A549 (cell line): Measurements from ENCODE around the gene IL2RA. TPM values are rescaled to one million over a fixed set of nuclear protein-coding genes. Genes with fewer than 3 reads are reported as not detected.

Experiments used
- ATAC-seq, 2 experiments: fragments of 200-7000 bp in 1 of 2; fragments of >200 bp in 1 of 2; cut with Nextera tagmentation in 1 of 2; cut with Tn5 transposase in 1 of 2; 3 replicates each; pipeline versions ENCODE4 v1.8.0 to v1.9.1; 2018 to 2020; ENCODE audit warnings: mild to moderate bottlenecking in 1 of 2, moderate library complexity in 1 of 2
- CTCF ChIA-PET: fragments of 300-600 bp; sonication (Branson Sonifier 250); formaldehyde crosslinking; extraction: SDS; loops from one replicate; lab custom pipeline; 2021; ENCODE audit warnings: antibody characterized with exemption, inconsistent platforms; lab: Yijun Ruan, JAX
- POLR2A ChIA-PET: fragments of 350-600 bp; formaldehyde crosslinking; extraction: SDS; loops from one replicate; lab custom pipeline; 2021; ENCODE audit warnings: antibody characterized with exemption, inconsistent platforms; lab: Yijun Ruan, JAX
- DNase-seq, 2 experiments: peaks; one replicate each; pipeline versions ENCODE4 v3.0.0 to v3.0.0-alpha.2; 2011 to 2016; ENCODE audit warnings: low read depth in 1 of 2, low spot score in 1 of 2
- FAIRE-seq: peaks from 2 replicates; lab custom pipeline; 2011; peaks lifted over from hg19 to GRCh38; lab: Jason Lieb, UNC
- H3K27ac ChIP-seq, 2 experiments: fragments of >200 bp; sonication (Bioruptor Twin); formaldehyde crosslinking; 3 replicates each; pipeline ENCODE4 v1.5.1; 2016 to 2017
- H3K4me1 ChIP-seq: fragments of >200 bp; sonication (Bioruptor Twin); formaldehyde crosslinking; 3 replicates; pipeline ENCODE4 v1.6.1; 2016
- H3K4me2 ChIP-seq: fragments of >200 bp; sonication (Bioruptor Twin); formaldehyde crosslinking; 3 replicates; pipeline ENCODE4 v1.6.1; 2016
- H3K4me3 ChIP-seq: fragments of >200 bp; sonication (Bioruptor Twin); formaldehyde crosslinking; 3 replicates; pipeline ENCODE4 v1.5.1; 2016
- H3K9me3 ChIP-seq: fragments of >200 bp; sonication (Bioruptor Twin); formaldehyde crosslinking; 3 replicates; pipeline ENCODE4 v1.6.1; 2016
- BCL3 ChIP-seq: fragments of >200 bp; sonication (Bioruptor Twin); formaldehyde crosslinking; IDR thresholded peaks from 3 replicates; pipeline ENCODE4 v1.6.1; 2016
- CBX8 ChIP-seq: fragments of 200-600 bp; sonication (generic); IDR thresholded peaks from 2 replicates; pipeline ENCODE4 v1.6.1; 2016
- EHMT2 ChIP-seq: fragments of 200-600 bp; sonication (generic); IDR thresholded peaks from 2 replicates; pipeline ENCODE4 v1.6.1; 2016; ENCODE audit warnings: antibody characterized with exemption, low read depth, mild to moderate bottlenecking, moderate library complexity
- FOXS1 ChIP-seq: fragments of 250-450 bp; sonication (Bioruptor Pico); IDR thresholded peaks from 2 replicates; pipeline ENCODE4 v1.5.0; 2020; ENCODE audit warnings: mild to moderate bottlenecking, moderate library complexity
- HEYL ChIP-seq: fragments of 250-450 bp; sonication (Bioruptor Pico); IDR thresholded peaks from 2 replicates; pipeline ENCODE4 v1.8.0; 2021; ENCODE audit warnings: mild to moderate bottlenecking, moderate library complexity
- HOXB13 ChIP-seq: fragments of 250-450 bp; sonication (Bioruptor Pico); IDR thresholded peaks from 2 replicates; pipeline ENCODE4 v1.5.0; 2020; ENCODE audit warnings: low read depth, mild to moderate bottlenecking, moderate library complexity
- KDM1A ChIP-seq: fragments of 200-600 bp; sonication (generic); IDR thresholded peaks from 2 replicates; pipeline ENCODE4 v1.6.1; 2016; ENCODE audit warnings: low read depth, mild to moderate bottlenecking
- KDM5A ChIP-seq: fragments of 200-600 bp; sonication (generic); IDR thresholded peaks from 2 replicates; pipeline ENCODE4 v1.6.1; 2016; ENCODE audit warnings: antibody characterized with exemption, mild to moderate bottlenecking
- MAFK ChIP-seq: fragments of 450-650 bp; IDR thresholded peaks from 2 replicates; pipeline ENCODE4 v1.6.1; 2014; ENCODE audit not compliant: partially characterized antibody
- TP53 ChIP-seq: fragments of 250-450 bp; sonication (Bioruptor Pico); IDR thresholded peaks from 2 replicates; pipeline ENCODE4 v1.5.0; 2021; ENCODE audit warnings: mild to moderate bottlenecking, moderate library complexity
- ZFP36 ChIP-seq: fragments of 450-650 bp; IDR thresholded peaks from 2 replicates; pipeline ENCODE4 v1.6.1; 2014; ENCODE audit warnings: borderline replicate concordance; ENCODE audit not compliant: partially characterized antibody
- ZSCAN20 ChIP-seq: fragments of 250-450 bp; sonication (Bioruptor Pico); IDR thresholded peaks from 2 replicates; pipeline ENCODE4 v1.8.0; 2022; ENCODE audit warnings: mild to moderate bottlenecking, moderate library complexity
- WGBS: methylation state at CpG from one replicate; pipeline ENCODE4 v1.1.6; 2017; ENCODE audit errors: missing lambda C conversion rate; 5-methylcytosine and 5-hydroxymethylcytosine counted together
- polyA plus RNA-seq, 4 experiments: library from polyadenylated mRNA; depleted of rRNA in 3 of 4; stranded (reverse); fragments of >200 nt; fragmentation: RNase III in 1 of 4; extraction: RNeasy Plus Mini Kit Qiagen cat#74134 plus additional on column Dnase treatment in 1 of 4; gene quantifications; 2 replicates in 3 of 4; 3 replicates in 1 of 4; pipeline ENCODE4 v1.2.3, GENCODE V29; 2011 to 2017
- TF ChIP-seq, protein P1 (sequence below): fragments of 200-600 bp; sonication (generic); IDR thresholded peaks from 2 replicates; pipeline ENCODE4 v1.6.1; 2016; ENCODE audit warnings: antibody characterized with exemption, mild to moderate bottlenecking, moderate library complexity

The IL2RA gene
- polyA plus RNA-seq, 2 of the 4 experiments (the other 2 are of a cell fraction): not detected

- TF ChIP-seq, protein P1, sequence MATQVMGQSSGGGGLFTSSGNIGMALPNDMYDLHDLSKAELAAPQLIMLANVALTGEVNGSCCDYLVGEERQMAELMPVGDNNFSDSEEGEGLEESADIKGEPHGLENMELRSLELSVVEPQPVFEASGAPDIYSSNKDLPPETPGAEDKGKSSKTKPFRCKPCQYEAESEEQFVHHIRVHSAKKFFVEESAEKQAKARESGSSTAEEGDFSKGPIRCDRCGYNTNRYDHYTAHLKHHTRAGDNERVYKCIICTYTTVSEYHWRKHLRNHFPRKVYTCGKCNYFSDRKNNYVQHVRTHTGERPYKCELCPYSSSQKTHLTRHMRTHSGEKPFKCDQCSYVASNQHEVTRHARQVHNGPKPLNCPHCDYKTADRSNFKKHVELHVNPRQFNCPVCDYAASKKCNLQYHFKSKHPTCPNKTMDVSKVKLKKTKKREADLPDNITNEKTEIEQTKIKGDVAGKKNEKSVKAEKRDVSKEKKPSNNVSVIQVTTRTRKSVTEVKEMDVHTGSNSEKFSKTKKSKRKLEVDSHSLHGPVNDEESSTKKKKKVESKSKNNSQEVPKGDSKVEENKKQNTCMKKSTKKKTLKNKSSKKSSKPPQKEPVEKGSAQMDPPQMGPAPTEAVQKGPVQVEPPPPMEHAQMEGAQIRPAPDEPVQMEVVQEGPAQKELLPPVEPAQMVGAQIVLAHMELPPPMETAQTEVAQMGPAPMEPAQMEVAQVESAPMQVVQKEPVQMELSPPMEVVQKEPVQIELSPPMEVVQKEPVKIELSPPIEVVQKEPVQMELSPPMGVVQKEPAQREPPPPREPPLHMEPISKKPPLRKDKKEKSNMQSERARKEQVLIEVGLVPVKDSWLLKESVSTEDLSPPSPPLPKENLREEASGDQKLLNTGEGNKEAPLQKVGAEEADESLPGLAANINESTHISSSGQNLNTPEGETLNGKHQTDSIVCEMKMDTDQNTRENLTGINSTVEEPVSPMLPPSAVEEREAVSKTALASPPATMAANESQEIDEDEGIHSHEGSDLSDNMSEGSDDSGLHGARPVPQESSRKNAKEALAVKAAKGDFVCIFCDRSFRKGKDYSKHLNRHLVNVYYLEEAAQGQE: no peak
Observed at GRCh38 chr10:5992398-5992797, 69.8 kb downstream of the IL2RA start (continued).

- TF ChIP-seq TP53 (CRISPR knock-in tag) (no peak), BCL3 (no peak), FOXS1 (CRISPR knock-in tag) (no peak), HEYL (CRISPR knock-in tag) (no peak), CBX8 (no peak), ZSCAN20 (CRISPR knock-in tag) (no peak), HOXB13 (CRISPR knock-in tag) (no peak), ZFP36 (no peak), KDM5A (no peak)
- TF ChIP-seq, all 56 proteins: peak for 0
- H3K9me3 ChIP-seq: peaks cover 26% of the 10 kb centered on the region; the same call in 2 of the 3 replicates
- H3K4me1 ChIP-seq: no peaks in the 10 kb centered on the region
- DNase-seq (no peak), ATAC-seq (no peak), FAIRE-seq (no peak)
- H3K4me2 ChIP-seq: no peak overlapping the region
- ChIA-PET POLR2A (no interaction called here), CTCF (interaction anchor here (0.7 to 1.0 kb wide), 3 partner anchors 12 to 43 kb away, joined by 3 to 4 read pairs (median 3); no protein-coding TSS in a partner anchor)
- no peak overlapping the region for H3K4me3 ChIP-seq
- no peak overlapping the region for H3K27ac ChIP-seq
Observed at GRCh38 chr10:5991708-5992107, 70.5 kb downstream of the IL2RA start.

DNA sequence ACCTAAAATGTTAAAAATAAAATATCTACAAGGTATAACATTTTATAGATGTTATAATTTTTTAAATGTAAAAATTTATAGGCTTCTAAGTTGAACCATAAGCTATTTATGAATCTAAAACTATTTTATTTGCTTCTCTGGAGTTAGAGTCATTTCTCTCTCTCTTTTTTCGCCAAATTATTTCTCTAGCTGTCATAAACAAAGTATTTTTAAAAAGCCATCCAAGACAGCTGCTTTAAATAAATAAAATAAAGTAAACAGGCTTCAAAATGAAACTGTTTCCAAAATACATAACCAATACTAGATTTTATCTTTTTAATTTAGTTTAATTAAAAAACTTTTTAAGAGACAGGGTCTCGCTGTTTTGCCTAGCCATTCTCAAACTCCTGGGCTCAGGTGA is 72.4 kb downstream of the IL2RA start:
- 52% methylated on average over 2 of the region's 2 CpGs for WGBS
- no peak for DNase-seq

DNA sequence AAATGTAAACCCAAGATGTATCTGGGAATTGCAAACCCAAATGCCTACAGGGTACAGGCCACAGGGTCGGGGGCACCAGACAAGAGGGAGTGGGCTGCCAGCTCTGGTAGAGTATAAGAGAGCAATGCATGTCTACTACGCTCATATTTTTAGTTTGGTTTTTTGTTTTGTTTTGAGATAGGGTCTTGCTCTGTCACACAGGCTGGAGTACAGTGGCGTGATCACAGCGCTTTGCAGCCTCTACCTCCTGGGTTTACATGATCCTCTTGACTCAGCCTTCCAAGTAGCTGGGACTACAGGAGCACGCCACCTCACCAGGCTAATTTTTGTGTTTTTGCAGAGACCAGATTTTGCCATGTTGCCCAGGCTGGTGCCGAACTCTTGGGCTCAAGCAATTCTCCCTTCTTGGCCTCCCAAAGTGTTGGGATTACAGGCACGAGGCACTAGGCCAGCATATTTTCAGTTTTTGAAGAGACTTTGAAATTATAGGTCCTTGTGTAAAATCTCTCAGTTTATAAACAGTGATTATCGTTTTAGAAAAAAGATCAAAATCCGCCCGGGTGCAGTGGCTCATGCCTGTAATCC is 73.7 kb downstream of the IL2RA start:
- H3K4me3 ChIP-seq: no peak overlapping the region
- TF ChIP-seq EHMT2: no peak
- TF ChIP-seq MAFK: no peak
- TF ChIP-seq TP53 (CRISPR knock-in tag): no peak
- no peaks in the 10 kb centered on the region for H3K4me1 ChIP-seq
- H3K27ac ChIP-seq: no peak overlapping the region
- peaks cover 16% of the 10 kb centered on the region; the same call in 2 of the 3 replicates for H3K9me3 ChIP-seq
- no peak for FAIRE-seq
- H3K4me2 ChIP-seq: no peak overlapping the region
- POLR2A ChIA-PET: no interaction called here
- no peak for DNase-seq
- WGBS: 71% methylated on average over 10 of the region's 10 CpGs
- CTCF ChIA-PET: interaction anchor here (0.6 to 1.2 kb wide), 3 partner anchors 10 to 98 kb away, joined by 3 read pairs; no protein-coding TSS in a partner anchor
- ATAC-seq: no peak

More for the DNA sequence above, 72.4 kb downstream of the IL2RA start:
- Histone ChIP-seq H3K4me1 (no peaks in the 10 kb centered on the region), H3K27ac (no peak overlapping the region), H3K4me2 (no peak overlapping the region), H3K9me3 (peaks cover 22% of the 10 kb centered on the region; the same call in 2 of the 3 replicates), H3K4me3 (no peak overlapping the region)
- FAIRE-seq: no peak
- ChIA-PET POLR2A (no interaction called here), CTCF (no interaction called here)
- no peak for TF ChIP-seq KDM1A
- ATAC-seq: no peak
